T47D (cell line): ENCODE data around the gene SRCIN1.

Source experiments
- DNase-seq, 2 experiments: peaks; one replicate each; pipeline versions ENCODE4 v3.0.0 to v3.0.0-alpha.2; 2011 to 2012; ENCODE audit warnings: low read depth in 1 of 2, low spot score in 1 of 2
- JUND ChIP-seq: IDR thresholded peaks from 2 replicates; pipeline ENCODE4 v1.6.1; 2012; ENCODE audit warnings: low read depth
- in situ Hi-C: cut with HindIII; loops from 2 replicates; pipeline ENCODE4 v1.10.0; 2016; ENCODE audit warnings: low sequenced_read_pairs, low pct_unique_long_range_greater_than_20kb

Gene SRCIN1

GRCh38 chr17:38557836-38558727 is 47.7 kb downstream of the SRCIN1 start:
- no peak for TF ChIP-seq JUND
- in situ Hi-C loops, result no loop called here
- DNase-seq, result peak; percentile 95 to 99

GRCh38 chr17:38557396-38557795 is 48.4 kb downstream of the SRCIN1 start:
- in situ Hi-C loops, result no loop called here
- no peak for DNase-seq
- TF ChIP-seq JUND, result no peak

- in situ Hi-C loops, result no loop called here
- no peak for DNase-seq
- no peak for TF ChIP-seq JUND
These were observed 49.5 kb downstream of the SRCIN1 start for GRCh38 chr17:38556239-38556638.

GRCh38 chr17:38554430-38555350 is 51.1 kb downstream of the SRCIN1 start:
- DNase-seq, result no peak
- no peak for TF ChIP-seq JUND
- in situ Hi-C loops, result no loop called here

GRCh38 chr17:38552343-38552742 is 53.4 kb downstream of the SRCIN1 start:
- DNase-seq, result no peak
- in situ Hi-C loops, result no loop called here
- TF ChIP-seq JUND, result no peak

GRCh38 chr17:38551121-38551520 is 54.6 kb downstream of the SRCIN1 start:
- no peak for DNase-seq
- in situ Hi-C loops, result no loop called here
- TF ChIP-seq JUND, result no peak

GRCh38 chr17:38550661-38551060 is 55.1 kb downstream of the SRCIN1 start:
- in situ Hi-C loops, result no loop called here
- no peak for TF ChIP-seq JUND
- DNase-seq, result no peak

GRCh38 chr17:38549285-38549684 is 56.5 kb downstream of the SRCIN1 start:
- no peak for TF ChIP-seq JUND

GRCh38 chr17:38547444-38547843 is 58.3 kb downstream of the SRCIN1 start:
- no peak for DNase-seq
- in situ Hi-C loops, result no loop called here
- no peak for TF ChIP-seq JUND

More at GRCh38 chr17:38549285-38549684, 56.5 kb downstream of the SRCIN1 start:
- no peak for DNase-seq
- in situ Hi-C loops, result no loop called here

GRCh38 chr17:38546396-38546795 is 59.4 kb downstream of the SRCIN1 start:
- in situ Hi-C loops, result no loop called here
- no peak for TF ChIP-seq JUND
- no peak for DNase-seq

- in situ Hi-C loops, result no loop called here
- TF ChIP-seq JUND, result no peak
These were observed 60.1 kb downstream of the SRCIN1 start for GRCh38 chr17:38545531-38546225.

GRCh38 chr17:38544839-38545209 is 60.9 kb downstream of the SRCIN1 start:
- DNase-seq, result no peak
- no peak for TF ChIP-seq JUND
- in situ Hi-C loops, result no loop called here

More at GRCh38 chr17:38545531-38546225, 60.1 kb downstream of the SRCIN1 start:
- DNase-seq, result no peak
